A673 (cell line): ENCODE results near the gene NMRAL1. TPM values are rescaled to one million over a fixed set of nuclear protein-coding genes. Genes with fewer than 3 reads are reported as not detected.

Experiments used
- BruUV-seq: library from RNA; stranded (reverse); fragments of 400-500 nt; replicated peaks from 2 replicates; lab custom pipeline; 2021; lab: Mats Ljungman, UMichigan
- CTCF ChIA-PET: fragments of 300-600 bp; sonication (Branson Sonifier 250); formaldehyde crosslinking; loops from one replicate; lab custom pipeline; 2022; ENCODE audit warnings: antibody characterized with exemption; lab: Charles Lee
- POLR2A ChIA-PET: fragments of 300-600 bp; sonication (Branson Sonifier 250); formaldehyde crosslinking; loops from one replicate; lab custom pipeline; 2022; ENCODE audit warnings: antibody characterized with exemption; ENCODE audit not compliant: low non-redundant PET; lab: Charles Lee
- DNase-seq: peaks from one replicate; pipeline ENCODE4 v3.0.0-alpha.2; 2015; ENCODE audit warnings: low spot score
- H3K27ac ChIP-seq: fragments of 200-600 bp; sonication (generic); 2 replicates; pipeline ENCODE4 v1.5.1; 2016; ENCODE audit warnings: mixed run types, low read depth, mild to moderate bottlenecking, mixed read lengths, antibody characterized with exemption, low read length; ENCODE audit not compliant: poor library complexity, severe bottlenecking
- H3K27me3 ChIP-seq: fragments of 200-600 bp; sonication (generic); replicated peaks from 2 replicates; pipeline ENCODE4 v1.6.1; 2017; ENCODE audit warnings: mixed run types, low read depth, mild to moderate bottlenecking, mixed read lengths, antibody characterized with exemption, low read length; ENCODE audit not compliant: insufficient read depth, poor library complexity
- H3K36me3 ChIP-seq: fragments of 200-600 bp; sonication (generic); 2 replicates; pipeline ENCODE4 v1.6.1; 2016; ENCODE audit warnings: mixed run types, mild to moderate bottlenecking, mixed read lengths, antibody characterized with exemption, low read length; ENCODE audit not compliant: insufficient read depth, poor library complexity, severe bottlenecking
- H3K4me1 ChIP-seq: fragments of 200-600 bp; sonication (generic); 2 replicates; pipeline ENCODE4 v1.6.1; 2017; ENCODE audit warnings: mixed run types, mild to moderate bottlenecking, mixed read lengths, antibody characterized with exemption, low read length; ENCODE audit not compliant: insufficient read depth, poor library complexity, severe bottlenecking
- H3K4me3 ChIP-seq: fragments of 200-600 bp; sonication (generic); 2 replicates; pipeline ENCODE4 v1.5.1; 2016; ENCODE audit warnings: low read depth, mixed run types, mild to moderate bottlenecking, mixed read lengths, low read length; ENCODE audit not compliant: poor library complexity, severe bottlenecking
- H3K9me3 ChIP-seq: fragments of 200-600 bp; sonication (generic); 2 replicates; pipeline ENCODE4 v1.6.1; 2016; ENCODE audit warnings: mixed run types, low read depth, mild to moderate bottlenecking, mixed read lengths, antibody characterized with exemption, low read length; ENCODE audit not compliant: poor library complexity, severe bottlenecking
- CTCF ChIP-seq: fragments of 300-800, 200-600 bp; sonication (generic); conservative IDR thresholded peaks from 2 replicates; pipeline ENCODE4 v1.5.1; 2017; ENCODE audit warnings: low read depth, mild to moderate bottlenecking, antibody characterized with exemption, low read length, moderate library complexity, mixed read lengths
- EZH2 ChIP-seq: fragments of 200-600 bp; sonication (generic); IDR thresholded peaks from 2 replicates; pipeline ENCODE4 v1.6.1; 2017; ENCODE audit warnings: borderline replicate concordance, low read depth, mild to moderate bottlenecking, mixed read lengths, antibody characterized with exemption, low read length; ENCODE audit not compliant: poor library complexity, severe bottlenecking
- intact Hi-C: fragments of 100-400 bp; cut with micrococcal nuclease; formaldehyde crosslinking; loops from one replicate; pipeline ENCODE4 v1.10.0; 2022; ENCODE audit not compliant: unreplicated experiment
- total RNA-seq: library from RNA; stranded (reverse); gene quantifications from 2 replicates; pipeline ENCODE4 v1.2.3, GENCODE V29; 2021

NMRAL1 gene
- total RNA-seq, 1 experiment from 2014 or later = 85.8 TPM

- no peak for DNase-seq
Measured at GRCh38 chr16:4499196-4499555, 24.8 kb upstream of the NMRAL1 start.

GRCh38 chr16:4498546-4499195, 24.2 kb upstream of the NMRAL1 start:
- POLR2A ChIA-PET = interaction anchor here (0.5 kb wide), 1 partner anchor 162 kb away, joined by 3 read pairs; no protein-coding TSS in a partner anchor
- CTCF ChIA-PET = no interaction called here
- Histone ChIP-seq H3K4me1 (peaks cover 5% of the 10 kb centered on the region), H3K4me3 (no peak overlapping the region), H3K36me3 (no peaks in the 10 kb centered on the region), H3K27me3 (no peaks in the 10 kb centered on the region), H3K9me3 (no peaks in the 10 kb centered on the region), H3K27ac (no peak overlapping the region)
- intact Hi-C loops = no loop called here
- DNase-seq = no peak
- no peak for TF ChIP-seq CTCF
- no peak for TF ChIP-seq EZH2
- no TSS peak for BruUV-seq

More at GRCh38 chr16:4499196-4499555, 24.8 kb upstream of the NMRAL1 start:
- H3K4me1 ChIP-seq = peaks cover 5% of the 10 kb centered on the region
- intact Hi-C loops = no loop called here
- no peak overlapping the region for H3K27ac ChIP-seq
- no peaks in the 10 kb centered on the region for H3K27me3 ChIP-seq
- CTCF ChIA-PET = no interaction called here
- POLR2A ChIA-PET = interaction anchor here (0.5 kb wide), 1 partner anchor 162 kb away, joined by 3 read pairs; no protein-coding TSS in a partner anchor
- no peaks in the 10 kb centered on the region for H3K9me3 ChIP-seq
- TF ChIP-seq CTCF (no peak), EZH2 (no peak)
- no peaks in the 10 kb centered on the region for H3K36me3 ChIP-seq
- no TSS peak for BruUV-seq
- H3K4me3 ChIP-seq = no peak overlapping the region

GRCh38 chr16:4496305-4496704, 21.9 kb upstream of the NMRAL1 start:
- BruUV-seq = no TSS peak
- CTCF ChIA-PET = no interaction called here

More at GRCh38 chr16:4496305-4496704, 21.9 kb upstream of the NMRAL1 start:
- Histone ChIP-seq H3K27ac (no peak overlapping the region), H3K27me3 (no peaks in the 10 kb centered on the region), H3K36me3 (no peaks in the 10 kb centered on the region), H3K9me3 (no peaks in the 10 kb centered on the region), H3K4me1 (peaks cover 5% of the 10 kb centered on the region), H3K4me3 (no peak overlapping the region)
- no peak for TF ChIP-seq CTCF
- POLR2A ChIA-PET = no interaction called here
- DNase-seq = no peak
- intact Hi-C loops = no loop called here
